Measurements from ENCODE around the gene CYP27B1.
"Not testable (repeated sequence)": the region's sequence is repeated elsewhere in the genome, so short reads cannot be mapped to it uniquely, and the experiment has no call there.

CYP27B1 gene

GRCh38 chr12:57721846-57722608 lies 44.9 kb downstream of the CYP27B1 start:
- no CpG with 5 or more reads among the region's 16 CpGs for WGBS (ENCODE audit: insufficient coverage, insufficient read length)
- not testable (repeated sequence) for H3K4me1 ChIP-seq (ENCODE audit: control insufficient read depth, insufficient read depth, low read length); H3K9me3 ChIP-seq (ENCODE audit: control insufficient read depth, insufficient read depth, low read length); H3K27me3 ChIP-seq (ENCODE audit: control insufficient read depth, insufficient read depth, low read length); DNase-seq (ENCODE audit: low read depth, low spot score); H3K4me3 ChIP-seq (ENCODE audit: low read length); H3K36me3 ChIP-seq (ENCODE audit: control insufficient read depth, insufficient read depth, low read length); H3K27ac ChIP-seq (ENCODE audit: low read length)

- no peak for DNase-seq (ENCODE audit: low read depth, low spot score)
- H3K27ac ChIP-seq (ENCODE audit: low read length), result no peak overlapping the region
- WGBS (ENCODE audit: insufficient coverage, insufficient read length), result no CpG with 5 or more reads among the region's 11 CpGs
- peaks cover 1% of the 10 kb centered on the region; the same call in 1 of the 2 replicates for H3K4me1 ChIP-seq (ENCODE audit: control insufficient read depth, insufficient read depth, low read length)
- no peaks in the 10 kb centered on the region for H3K9me3 ChIP-seq (ENCODE audit: control insufficient read depth, insufficient read depth, low read length)
- no peaks in the 10 kb centered on the region for H3K36me3 ChIP-seq (ENCODE audit: control insufficient read depth, insufficient read depth, low read length)
- peaks cover 2% of the 10 kb centered on the region; the same call in 1 of the 2 replicates for H3K27me3 ChIP-seq (ENCODE audit: control insufficient read depth, insufficient read depth, low read length)
- no peak overlapping the region for H3K4me3 ChIP-seq (ENCODE audit: low read length)
Observed at GRCh38 chr12:57720606-57721595, 46.0 kb downstream of the CYP27B1 start.

DNA sequence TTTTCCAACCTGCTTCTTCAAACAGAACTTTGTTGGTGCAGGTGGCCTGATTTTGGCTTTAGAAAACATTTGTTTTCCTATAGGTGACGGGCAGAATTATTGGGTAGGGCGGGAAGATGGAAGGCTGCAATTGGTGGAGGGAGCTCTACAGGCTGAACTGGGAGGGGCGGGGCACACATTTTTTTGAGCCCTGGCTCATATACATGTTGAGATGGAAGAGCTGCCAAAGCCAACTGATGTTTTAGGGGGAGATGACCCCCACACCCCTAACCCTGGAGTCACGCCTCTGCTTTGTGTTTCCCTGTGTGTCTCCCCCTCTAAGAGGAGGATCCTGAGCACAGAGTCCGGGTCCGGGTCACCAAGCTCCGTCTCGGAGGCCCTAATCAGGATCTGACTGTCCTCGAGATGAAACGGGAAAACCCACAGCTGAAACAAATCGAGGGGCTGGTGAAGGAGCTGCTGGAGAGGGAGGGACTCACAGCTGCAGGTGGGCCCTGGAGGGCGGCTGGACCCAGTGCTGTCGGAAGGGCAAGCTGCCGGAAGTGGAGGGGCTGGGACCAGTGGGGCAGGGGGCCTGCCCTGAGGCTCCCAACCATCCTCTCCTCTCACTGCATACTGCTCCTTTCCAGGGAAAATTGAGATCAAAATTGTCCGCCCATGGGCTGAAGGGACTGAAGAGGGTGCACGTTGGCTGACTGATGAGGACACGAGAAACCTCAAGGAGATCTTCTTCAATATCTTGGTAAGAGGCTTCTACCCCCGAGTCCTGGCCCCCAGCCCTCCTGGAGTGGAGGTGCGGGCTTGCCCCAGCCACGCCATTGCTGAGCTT lies 46.9 kb downstream of the CYP27B1 start:
- Histone ChIP-seq H3K27me3 (ENCODE audit: control insufficient read depth, insufficient read depth, low read length) (peaks cover 2% of the 10 kb centered on the region; the same call in 1 of the 2 replicates), H3K4me3 (ENCODE audit: low read length) (no peak overlapping the region)

DNA sequence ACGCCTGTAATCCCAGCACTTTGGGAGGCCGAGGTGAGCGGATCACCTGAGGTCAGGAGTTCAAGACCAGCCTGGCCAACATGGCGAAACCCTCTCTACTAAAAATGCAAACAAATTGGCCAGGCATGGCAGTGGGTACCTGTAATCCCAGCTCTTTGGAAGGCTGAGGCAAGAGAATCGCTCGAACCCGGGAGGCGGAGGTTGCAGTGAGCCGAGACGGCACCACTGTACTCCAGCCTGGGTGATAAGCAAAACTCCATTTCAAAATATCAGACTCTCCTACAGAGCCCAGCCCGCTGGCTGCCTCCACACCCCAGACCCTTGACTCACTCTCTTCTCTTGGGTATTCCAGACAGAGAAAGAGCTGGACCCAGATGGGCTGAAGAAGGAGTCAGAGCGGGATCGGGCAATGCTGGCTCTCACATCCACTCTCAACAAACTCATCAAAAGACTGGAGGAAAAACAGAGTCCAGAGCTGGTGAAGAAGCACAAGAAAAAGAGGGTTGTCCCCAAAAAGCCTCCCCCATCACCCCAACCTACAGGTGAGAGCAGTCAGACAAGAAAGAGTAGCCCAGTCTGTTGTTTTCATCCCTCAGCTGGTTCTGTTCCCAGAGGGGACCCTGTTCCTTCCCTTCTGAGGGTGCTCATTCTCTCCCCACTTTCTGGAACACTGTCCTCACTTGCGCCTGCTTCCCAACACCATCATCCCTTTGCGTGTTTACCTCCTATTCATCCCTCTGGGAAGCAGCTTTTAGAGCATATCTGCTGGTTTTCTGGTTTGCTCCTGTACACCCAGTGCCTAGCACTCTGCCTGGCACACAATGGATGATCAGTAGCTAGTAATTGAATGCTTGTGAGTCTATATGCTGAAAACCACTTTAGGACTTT lies 48.0 kb downstream of the CYP27B1 start:
- no peaks in the 10 kb centered on the region; the same call in 1 of the 2 replicates for H3K27me3 ChIP-seq (ENCODE audit: control insufficient read depth, insufficient read depth, low read length)
- WGBS (ENCODE audit: insufficient coverage, insufficient read length), result no CpG with 5 or more reads among the region's 15 CpGs
- no peaks in the 10 kb centered on the region; the same call in 1 of the 2 replicates for H3K36me3 ChIP-seq (ENCODE audit: control insufficient read depth, insufficient read depth, low read length)
- no peak overlapping the region for H3K4me3 ChIP-seq (ENCODE audit: low read length)
- DNase-seq (ENCODE audit: low read depth, low spot score), result no peak
- no peaks in the 10 kb centered on the region; the same call in 1 of the 2 replicates for H3K4me1 ChIP-seq (ENCODE audit: control insufficient read depth, insufficient read depth, low read length)
- H3K9me3 ChIP-seq (ENCODE audit: control insufficient read depth, insufficient read depth, low read length), result no peaks in the 10 kb centered on the region
- no peak overlapping the region for H3K27ac ChIP-seq (ENCODE audit: low read length)

More for the DNA sequence above, 46.9 kb downstream of the CYP27B1 start:
- H3K27ac ChIP-seq (ENCODE audit: low read length), result no peak overlapping the region
- no peak for DNase-seq (ENCODE audit: low read depth, low spot score)
- no peaks in the 10 kb centered on the region for H3K9me3 ChIP-seq (ENCODE audit: control insufficient read depth, insufficient read depth, low read length)
- WGBS (ENCODE audit: insufficient coverage, insufficient read length), result no CpG with 5 or more reads among the region's 20 CpGs
- no peaks in the 10 kb centered on the region; the same call in 1 of the 2 replicates for H3K36me3 ChIP-seq (ENCODE audit: control insufficient read depth, insufficient read depth, low read length)
- H3K4me1 ChIP-seq (ENCODE audit: control insufficient read depth, insufficient read depth, low read length), result no peaks in the 10 kb centered on the region; the same call in 1 of the 2 replicates

DNA sequence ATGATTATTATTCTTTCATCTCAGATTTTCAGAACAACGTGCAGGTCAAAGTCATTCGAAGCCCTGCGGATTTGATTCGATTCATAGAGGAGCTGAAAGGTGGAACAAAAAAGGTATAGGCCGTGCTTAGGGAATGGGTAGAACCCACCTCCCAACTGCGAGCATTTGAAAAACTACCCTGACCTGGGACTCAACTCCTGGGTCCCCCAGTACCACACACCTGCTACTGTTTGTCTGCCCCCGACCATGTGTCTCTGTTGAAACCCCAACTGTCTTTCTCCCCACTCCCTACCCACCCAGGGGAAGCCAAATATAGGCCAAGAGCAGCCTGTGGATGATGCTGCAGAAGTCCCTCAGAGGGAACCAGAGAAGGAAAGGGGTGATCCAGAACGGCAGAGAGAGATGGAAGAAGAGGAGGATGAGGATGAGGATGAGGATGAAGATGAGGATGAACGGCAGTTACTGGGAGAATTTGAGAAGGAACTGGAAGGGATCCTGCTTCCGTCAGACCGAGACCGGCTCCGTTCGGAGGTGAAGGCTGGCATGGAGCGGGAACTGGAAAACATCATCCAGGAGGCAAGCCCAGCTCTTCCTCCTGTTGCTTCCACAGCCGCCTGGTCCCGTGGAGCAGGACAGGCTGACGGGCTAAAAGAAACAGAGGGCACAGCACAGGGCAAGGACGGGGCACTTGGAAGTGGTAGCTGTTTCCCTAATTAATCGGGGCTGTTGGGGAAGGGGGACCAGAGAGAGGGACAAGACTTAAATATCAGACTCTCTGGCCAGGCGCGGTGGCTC lies 48.8 kb downstream of the CYP27B1 start:
- no peaks in the 10 kb centered on the region; the same call in 1 of the 2 replicates for H3K36me3 ChIP-seq (ENCODE audit: control insufficient read depth, insufficient read depth, low read length)
- H3K4me1 ChIP-seq (ENCODE audit: control insufficient read depth, insufficient read depth, low read length), result no peaks in the 10 kb centered on the region; the same call in 1 of the 2 replicates
- no peak for DNase-seq (ENCODE audit: low read depth, low spot score)
- H3K27ac ChIP-seq (ENCODE audit: low read length), result no peak overlapping the region
- no peak overlapping the region for H3K4me3 ChIP-seq (ENCODE audit: low read length)
- 100% methylated on average over 2 of the region's 22 CpGs for WGBS (ENCODE audit: insufficient coverage, insufficient read length)
- no peaks in the 10 kb centered on the region for H3K27me3 ChIP-seq (ENCODE audit: control insufficient read depth, insufficient read depth, low read length)
- H3K9me3 ChIP-seq (ENCODE audit: control insufficient read depth, insufficient read depth, low read length), result no peaks in the 10 kb centered on the region

- Histone ChIP-seq H3K27me3 (ENCODE audit: control insufficient read depth, insufficient read depth, low read length) (no peaks in the 10 kb centered on the region), H3K27ac (ENCODE audit: low read length) (no peak overlapping the region), H3K9me3 (ENCODE audit: control insufficient read depth, insufficient read depth, low read length) (no peaks in the 10 kb centered on the region), H3K4me3 (ENCODE audit: low read length) (no peak overlapping the region), H3K4me1 (ENCODE audit: control insufficient read depth, insufficient read depth, low read length) (no peaks in the 10 kb centered on the region; the same call in 1 of the 2 replicates), H3K36me3 (ENCODE audit: control insufficient read depth, insufficient read depth, low read length) (no peaks in the 10 kb centered on the region; the same call in 1 of the 2 replicates)
- no peak for DNase-seq (ENCODE audit: low read depth, low spot score)
- WGBS (ENCODE audit: insufficient coverage, insufficient read length), result no CpG with 5 or more reads among the region's 5 CpGs
Observed at GRCh38 chr12:57717131-57717530, 49.7 kb downstream of the CYP27B1 start.

DNA sequence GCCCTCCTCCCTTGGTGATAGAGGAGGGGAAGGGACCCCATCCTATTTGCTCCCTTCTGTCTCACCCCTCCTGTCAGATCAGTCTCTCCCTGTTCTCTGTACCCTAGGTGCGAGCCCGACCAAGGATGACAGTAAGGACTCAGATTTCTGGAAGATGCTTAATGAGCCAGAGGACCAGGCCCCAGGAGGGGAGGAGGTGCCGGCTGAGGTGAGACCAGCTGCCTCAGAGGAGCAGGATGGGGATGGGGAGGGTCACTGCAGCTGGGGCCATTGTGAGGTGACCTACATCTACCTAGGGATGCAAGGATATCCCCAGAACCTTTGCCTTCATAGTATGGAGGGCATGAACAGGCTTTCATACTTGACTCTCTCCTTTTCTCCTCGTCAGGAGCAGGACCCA lies 50.6 kb downstream of the CYP27B1 start:
- Histone ChIP-seq H3K4me1 (ENCODE audit: control insufficient read depth, insufficient read depth, low read length) (no peaks in the 10 kb centered on the region; the same call in 1 of the 2 replicates), H3K27ac (ENCODE audit: low read length) (no peak overlapping the region), H3K4me3 (ENCODE audit: low read length) (no peak overlapping the region), H3K27me3 (ENCODE audit: control insufficient read depth, insufficient read depth, low read length) (no peaks in the 10 kb centered on the region), H3K36me3 (ENCODE audit: control insufficient read depth, insufficient read depth, low read length) (no peaks in the 10 kb centered on the region; the same call in 1 of the 2 replicates), H3K9me3 (ENCODE audit: control insufficient read depth, insufficient read depth, low read length) (no peaks in the 10 kb centered on the region)
- DNase-seq (ENCODE audit: low read depth, low spot score), result no peak
- no CpG with 5 or more reads among the region's 4 CpGs for WGBS (ENCODE audit: insufficient coverage, insufficient read length)

DNA sequence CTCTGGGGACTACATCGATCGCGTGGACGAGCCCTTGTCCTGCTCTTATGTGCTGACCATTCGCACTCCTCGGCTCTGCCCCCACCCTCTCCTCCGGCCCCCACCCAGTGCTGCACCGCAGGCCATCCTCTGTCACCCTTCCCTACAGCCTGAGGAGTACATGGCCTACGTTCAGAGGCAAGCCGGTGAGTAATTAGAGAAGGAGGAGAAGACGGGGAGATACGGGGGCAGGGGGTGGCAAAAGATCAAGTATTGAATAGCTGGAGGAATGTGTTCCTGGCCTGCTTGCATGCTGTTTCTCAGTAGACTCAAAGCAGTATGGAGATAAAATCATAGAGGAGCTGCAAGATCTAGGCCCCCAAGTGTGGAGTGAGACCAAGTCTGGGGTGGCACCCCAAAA lies 51.1 kb downstream of the CYP27B1 start:
- Histone ChIP-seq H3K27me3 (ENCODE audit: control insufficient read depth, insufficient read depth, low read length) (no peaks in the 10 kb centered on the region), H3K4me1 (ENCODE audit: control insufficient read depth, insufficient read depth, low read length) (no peaks in the 10 kb centered on the region; the same call in 1 of the 2 replicates), H3K4me3 (ENCODE audit: low read length) (no peak overlapping the region), H3K27ac (ENCODE audit: low read length) (no peak overlapping the region), H3K36me3 (ENCODE audit: control insufficient read depth, insufficient read depth, low read length) (no peaks in the 10 kb centered on the region; the same call in 1 of the 2 replicates), H3K9me3 (ENCODE audit: control insufficient read depth, insufficient read depth, low read length) (no peaks in the 10 kb centered on the region)
- WGBS (ENCODE audit: insufficient coverage, insufficient read length), result no CpG with 5 or more reads among the region's 12 CpGs
- DNase-seq (ENCODE audit: low read depth, low spot score), result no peak
